HL-60 (cell line): ENCODE data around the gene AGPAT3.

Experiments used
- REST ChIP-seq: IDR thresholded peaks from 2 replicates; pipeline ENCODE4 v1.6.1; 2012; ENCODE audit warnings: low read depth; ENCODE audit not compliant: insufficient replicate concordance
- TF ChIP-seq, protein P1 (sequence below): IDR thresholded peaks from one replicate; pipeline ENCODE4 v1.5.1; 2011; ENCODE audit warnings: low read length, control low read depth, inconsistent platforms; ENCODE audit not compliant: insufficient read depth

- TF ChIP-seq, protein P1, sequence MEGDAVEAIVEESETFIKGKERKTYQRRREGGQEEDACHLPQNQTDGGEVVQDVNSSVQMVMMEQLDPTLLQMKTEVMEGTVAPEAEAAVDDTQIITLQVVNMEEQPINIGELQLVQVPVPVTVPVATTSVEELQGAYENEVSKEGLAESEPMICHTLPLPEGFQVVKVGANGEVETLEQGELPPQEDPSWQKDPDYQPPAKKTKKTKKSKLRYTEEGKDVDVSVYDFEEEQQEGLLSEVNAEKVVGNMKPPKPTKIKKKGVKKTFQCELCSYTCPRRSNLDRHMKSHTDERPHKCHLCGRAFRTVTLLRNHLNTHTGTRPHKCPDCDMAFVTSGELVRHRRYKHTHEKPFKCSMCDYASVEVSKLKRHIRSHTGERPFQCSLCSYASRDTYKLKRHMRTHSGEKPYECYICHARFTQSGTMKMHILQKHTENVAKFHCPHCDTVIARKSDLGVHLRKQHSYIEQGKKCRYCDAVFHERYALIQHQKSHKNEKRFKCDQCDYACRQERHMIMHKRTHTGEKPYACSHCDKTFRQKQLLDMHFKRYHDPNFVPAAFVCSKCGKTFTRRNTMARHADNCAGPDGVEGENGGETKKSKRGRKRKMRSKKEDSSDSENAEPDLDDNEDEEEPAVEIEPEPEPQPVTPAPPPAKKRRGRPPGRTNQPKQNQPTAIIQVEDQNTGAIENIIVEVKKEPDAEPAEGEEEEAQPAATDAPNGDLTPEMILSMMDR: no peak
- no peak for TF ChIP-seq REST
Observed at GRCh38 chr21:44018127-44018526, 153.1 kb downstream of the AGPAT3 start.
